Right lobe of liver (tissue), 6 donors: ENCODE measurements around the gene KRT34. TPM values are rescaled to one million over a fixed set of nuclear protein-coding genes. Genes with fewer than 3 reads are reported as not detected.

Experiments
- ATAC-seq, 4 donors: fragments of 200-7000 bp; cut with Tn5 transposase; one replicate each; pipeline ENCODE4 v1.9.1; 2020; ENCODE audit warnings: mild to moderate bottlenecking in 4 of 4, moderate library complexity in 4 of 4
- DNase-seq, 3 donors: peaks; one replicate each; pipeline ENCODE4 v3.0.0-alpha.2; 2020
- H3K27ac ChIP-seq, 3 donors: fragments of 200-600 bp; one replicate each; pipeline ENCODE4 v1.8.0; 2022
- H3K27me3 ChIP-seq, 2 donors: fragments of 200-600 bp; one replicate each; pipeline ENCODE4 v1.8.0; 2022
- H3K36me3 ChIP-seq, 4 donors: fragments of 200-600 bp; sonication (generic) in 1 of 4; one replicate each; pipeline versions ENCODE4 v1.5.1 to v1.8.0; 2017 to 2022; ENCODE audit warnings: control low read depth in 1 of 4
- H3K4me1 ChIP-seq, 4 donors: fragments of 200-600 bp; sonication (generic) in 1 of 4; one replicate each; pipeline versions ENCODE4 v1.5.1 to v1.8.0; 2017 to 2022; ENCODE audit warnings: control low read depth in 1 of 4
- H3K4me3 ChIP-seq, 3 donors: fragments of 200-600 bp; one replicate each; pipeline ENCODE4 v1.8.0; 2022
- H3K9me3 ChIP-seq, 4 donors: fragments of 200-600 bp; sonication (generic) in 1 of 4; one replicate each; pipeline versions ENCODE4 v1.5.1 to v1.8.0; 2017 to 2022; ENCODE audit warnings: control low read depth in 1 of 4
- CTCF ChIP-seq, 4 donors: fragments of 200-600 bp in 3 of 4; fragments of 450-650 bp in 1 of 4; IDR thresholded peaks; one replicate each; pipeline versions ENCODE4 v1.5.1 to v1.8.0; 2016 to 2022; ENCODE audit warnings: antibody characterized with exemption in 4 of 4, mild to moderate bottlenecking in 2 of 4
- POLR2A ChIP-seq: fragments of 450-650 bp; IDR thresholded peaks from one replicate; pipeline ENCODE4 v1.6.1; 2017; ENCODE audit warnings: antibody characterized with exemption, mild to moderate bottlenecking
- WGBS: methylation state at CpG from one replicate; pipeline ENCODE4 v1.1.6; 2018; ENCODE audit warnings: low coverage, low lambda C conversion rate; ENCODE audit not compliant: insufficient coverage; ENCODE audit errors: missing lambda C conversion rate; 5-methylcytosine and 5-hydroxymethylcytosine counted together
- intact Hi-C, 2 donors: fragments of 100-400 bp; cut with DNase I; formaldehyde crosslinking; loops; one replicate each; pipeline versions ENCODE4 v1.11.2 to v1.14.1; 2022
- total RNA-seq, 6 experiments: library from RNA; depleted of rRNA in 2 of 6; stranded (reverse); fragments of >200 nt in 2 of 6; fragmentation: NEBNext Ultra II Directional in 3 of 6; extraction: Animal tissue kit (Norgen Biotek cat#: 25700) in 3 of 6; gene quantifications; one replicate each; pipeline versions ENCODE4 v1.1.0 to v1.2.4, GENCODE V29; 2016 to 2023
- donor health status: DM: no; HTN: yes; CAD: no.
- donor health status: DM: no; HTN: no; CAD: no.
- donor health status: DM: no; HTN: no; CAD: no.
- donor health status: DM: no; HTN: yes; CAD: no.
- donor health status: DM: no; HTN: yes; CAD: no.

KRT34 gene
- total RNA-seq, 6 experiments from 2014 or later: not detected

GRCh38 chr17:41331606-41332005, 50.5 kb downstream of the KRT34 start:
- DNase-seq (no peak), ATAC-seq (no peak)
- Histone ChIP-seq H3K9me3 (no peaks in the 10 kb centered on the region), H3K4me3 (no peak overlapping the region), H3K36me3 (no peaks in the 10 kb centered on the region), H3K27ac (no peak overlapping the region), H3K4me1 (no peaks in the 10 kb centered on the region), H3K27me3 (no peaks in the 10 kb centered on the region)
- no CpG with 5 or more reads among the region's 7 CpGs for WGBS
- intact Hi-C loops: no loop called here
- no peak for TF ChIP-seq POLR2A

GRCh38 chr17:41329279-41329948, 52.7 kb downstream of the KRT34 start:
- Histone ChIP-seq H3K27me3 (no peaks in the 10 kb centered on the region), H3K4me1 (no peaks in the 10 kb centered on the region), H3K27ac (no peak overlapping the region), H3K36me3 (no peaks in the 10 kb centered on the region), H3K4me3 (no peak overlapping the region), H3K9me3 (no peaks in the 10 kb centered on the region)
- TF ChIP-seq POLR2A (no peak), CTCF (IDR thresholded peaks at IDR 0.05) (peak; percentile 45 to 63 (median 54))
- 32% methylated on average over 3 of the region's 13 CpGs for WGBS
- DNase-seq: peak in 1 of 3 donors; percentile 46
- intact Hi-C loops: loop anchor here in 1 of 2 donors (10.0 kb wide), 1 partner anchor 435 kb away; no protein-coding TSS in a partner anchor
- ATAC-seq: peak; percentile 45 to 87 (median 68)

- intact Hi-C loops: loop anchor here in 1 of 2 donors (10.0 kb wide), 1 partner anchor 433 kb away; no protein-coding TSS in a partner anchor
- H3K36me3 ChIP-seq: no peaks in the 10 kb centered on the region
- no peak overlapping the region for H3K4me3 ChIP-seq
- ATAC-seq: no peak
- H3K9me3 ChIP-seq: no peaks in the 10 kb centered on the region
- no peak overlapping the region for H3K27ac ChIP-seq
- no peaks in the 10 kb centered on the region for H3K4me1 ChIP-seq
- 45% methylated on average over 4 of the region's 7 CpGs for WGBS
- H3K27me3 ChIP-seq: no peaks in the 10 kb centered on the region
- TF ChIP-seq POLR2A (no peak), CTCF (IDR thresholded peaks at IDR 0.05) (no peak)
- DNase-seq: no peak
These were observed 53.9 kb downstream of the KRT34 start for GRCh38 chr17:41328207-41328606.

Other genes with a start within 250 kb of the KRT34 start
- not detected for gene KRTAP4-6, start 241.8 kb downstream of the KRT34 start, total RNA-seq
- not detected for gene KRTAP4-5, start 232.5 kb downstream of the KRT34 start, total RNA-seq
- gene KRTAP4-4, start 221.6 kb downstream of the KRT34 start, total RNA-seq: not detected
- gene KRTAP4-3, start 214.1 kb downstream of the KRT34 start, total RNA-seq: not detected
- gene KRTAP4-2, start 204.1 kb downstream of the KRT34 start, total RNA-seq: not detected
- gene KRTAP4-1, start 197.4 kb downstream of the KRT34 start, total RNA-seq: not detected
- gene KRTAP9-1, start 192.4 kb downstream of the KRT34 start, total RNA-seq: not detected
- gene KRTAP9-2, start 155.7 kb downstream of the KRT34 start, total RNA-seq: not detected
- not detected for gene KRTAP9-3, start 149.9 kb downstream of the KRT34 start, total RNA-seq
- not detected for gene KRTAP9-8, start 144.3 kb downstream of the KRT34 start, total RNA-seq
- gene KRTAP9-4, start 132.6 kb downstream of the KRT34 start, total RNA-seq: not detected
- gene KRTAP9-9, start 126.9 kb downstream of the KRT34 start, total RNA-seq: not detected
- gene KRTAP9-6, start 116.9 kb downstream of the KRT34 start, total RNA-seq: not detected
- not detected for gene KRTAP9-7, start 106.6 kb downstream of the KRT34 start, total RNA-seq
- gene KRTAP29-1, start 79.5 kb downstream of the KRT34 start, total RNA-seq: not detected
- gene KRTAP16-1, start 73.0 kb downstream of the KRT34 start, total RNA-seq: not detected
- gene KRTAP17-1, start 66.6 kb downstream of the KRT34 start, total RNA-seq: not detected
- gene KRT33A, start 31.5 kb downstream of the KRT34 start, total RNA-seq: not detected
- gene KRT33B, start 12.5 kb downstream of the KRT34 start, total RNA-seq: not detected
- gene KRT31, start 15.3 kb upstream of the KRT34 start, total RNA-seq: not detected
- gene KRT37, start 42.3 kb upstream of the KRT34 start, total RNA-seq: not detected
- not detected for gene KRT38, start 58.7 kb upstream of the KRT34 start, total RNA-seq
- not detected for gene KRT32, start 85.1 kb upstream of the KRT34 start, total RNA-seq
- gene KRT35, start 98.8 kb upstream of the KRT34 start, total RNA-seq: not detected
- not detected for gene KRT36, start 107.6 kb upstream of the KRT34 start, total RNA-seq
- gene KRT13, start 123.3 kb upstream of the KRT34 start, total RNA-seq: 1 to 10 TPM in 1 of 6 experiments, not detected in 5; 1.6 TPM
- not detected for gene KRT15, start 136.6 kb upstream of the KRT34 start, total RNA-seq
- gene KRT19, start 146.0 kb upstream of the KRT34 start, total RNA-seq: 1 to 10 TPM in 5 of 6 experiments, under 1 TPM in 1; 0.87 to 4.3 (median 2.5) TPM
- gene KRT9, start 189.8 kb upstream of the KRT34 start, total RNA-seq: not detected
- gene KRT14, start 204.6 kb upstream of the KRT34 start, total RNA-seq: under 1 TPM in 1 of 6 experiments, not detected in 5; 0.24 TPM
- gene KRT16, start 230.5 kb upstream of the KRT34 start, total RNA-seq: not detected
- not detected for gene KRT17, start 242.3 kb upstream of the KRT34 start, total RNA-seq